Subcutaneous abdominal adipose tissue (tissue), 5 donors: Measurements from ENCODE around the gene QKI.

Source experiments
- H3K27ac ChIP-seq: one replicate; pipeline ENCODE4 v1.7.0; 2013; ENCODE audit warnings: low read depth, mild to moderate bottlenecking, inconsistent platforms, low read length, moderate library complexity
- H3K27me3 ChIP-seq, 5 donors: one replicate each; pipeline ENCODE4 v1.7.0; 2013; ENCODE audit warnings: low read length in 5 of 5, inconsistent platforms in 1 of 5; ENCODE audit not compliant: control insufficient read depth in 5 of 5, insufficient read depth in 4 of 5
- H3K36me3 ChIP-seq, 5 donors: one replicate each; pipeline ENCODE4 v1.7.0; 2013; ENCODE audit warnings: low read length in 5 of 5; ENCODE audit not compliant: control insufficient read depth in 5 of 5, insufficient read depth in 5 of 5
- H3K4me1 ChIP-seq, 5 donors: one replicate each; pipeline ENCODE4 v1.7.0; 2013; ENCODE audit warnings: low read length in 5 of 5, mild to moderate bottlenecking in 3 of 5, moderate library complexity in 1 of 5; ENCODE audit not compliant: control insufficient read depth in 5 of 5, insufficient read depth in 5 of 5
- H3K4me3 ChIP-seq, 5 donors: one replicate each; pipeline ENCODE4 v1.7.0; 2013; ENCODE audit warnings: low read length in 5 of 5, low read depth in 1 of 5
- H3K9ac ChIP-seq, 5 donors: one replicate each; pipeline ENCODE4 v1.7.0; 2013; ENCODE audit warnings: low read length in 5 of 5, mild to moderate bottlenecking in 4 of 5, moderate library complexity in 3 of 5
- H3K9me3 ChIP-seq, 5 donors: one replicate each; pipeline ENCODE4 v1.7.0; 2013; ENCODE audit warnings: low read length in 5 of 5; ENCODE audit not compliant: control insufficient read depth in 5 of 5
- donor health status: healthy.
- donor health status: healthy.
- donor health status: healthy.
- donor health status: healthy.
- donor health status: healthy.

QKI gene

GRCh38 chr6:163389354-163389753, 25.2 kb upstream of the QKI start:
- Histone ChIP-seq H3K9me3 (no peaks in the 10 kb centered on the region), H3K36me3 (no peaks in the 10 kb centered on the region), H3K4me1 (peaks cover 0 to 27% (median 20%) of the 10 kb centered on the region in 5 donors), H3K27me3 (no peaks in the 10 kb centered on the region), H3K9ac (no peak overlapping the region), H3K27ac (no peak overlapping the region), H3K4me3 (no peak overlapping the region)

GRCh38 chr6:163390770-163391169, 23.7 kb upstream of the QKI start:
- H3K4me1 ChIP-seq, result peaks cover 0 to 27% (median 18%) of the 10 kb centered on the region in 5 donors

GRCh38 chr6:163391985-163392384, 22.5 kb upstream of the QKI start:
- Histone ChIP-seq H3K36me3 (no peaks in the 10 kb centered on the region), H3K9me3 (no peaks in the 10 kb centered on the region), H3K4me3 (no peak overlapping the region), H3K27ac (peak overlapping the region; percentile 82), H3K27me3 (no peaks in the 10 kb centered on the region), H3K4me1 (peaks cover 0 to 34% (median 26%) of the 10 kb centered on the region in 5 donors), H3K9ac (peak overlapping the region in 1 of 5 donors; percentile 19)

More at GRCh38 chr6:163390770-163391169, 23.7 kb upstream of the QKI start:
- H3K36me3 ChIP-seq, result no peaks in the 10 kb centered on the region
- H3K9ac ChIP-seq, result no peak overlapping the region
- H3K27me3 ChIP-seq, result no peaks in the 10 kb centered on the region
- no peak overlapping the region for H3K27ac ChIP-seq
- H3K4me3 ChIP-seq, result no peak overlapping the region
- H3K9me3 ChIP-seq, result no peaks in the 10 kb centered on the region

GRCh38 chr6:163392533-163392932, 22.0 kb upstream of the QKI start:
- peak overlapping the region; percentile 83 for H3K27ac ChIP-seq
- no peaks in the 10 kb centered on the region for H3K36me3 ChIP-seq
- H3K27me3 ChIP-seq, result no peaks in the 10 kb centered on the region
- peak overlapping the region in 1 of 5 donors; percentile 19 for H3K9ac ChIP-seq
- peak overlapping the region in 1 of 5 donors; percentile 28 for H3K4me3 ChIP-seq
- H3K9me3 ChIP-seq, result no peaks in the 10 kb centered on the region
- H3K4me1 ChIP-seq, result peaks cover 0 to 40% (median 31%) of the 10 kb centered on the region in 5 donors

- no peak overlapping the region for H3K9ac ChIP-seq
- no peaks in the 10 kb centered on the region for H3K9me3 ChIP-seq
- no peak overlapping the region for H3K4me3 ChIP-seq
- H3K27me3 ChIP-seq, result no peaks in the 10 kb centered on the region
- H3K4me1 ChIP-seq, result peaks cover 0 to 52% (median 41%) of the 10 kb centered on the region in 5 donors
- H3K27ac ChIP-seq, result no peak overlapping the region
- no peaks in the 10 kb centered on the region for H3K36me3 ChIP-seq
These were observed 20.6 kb upstream of the QKI start for GRCh38 chr6:163393923-163394322.

- no peak overlapping the region for H3K9ac ChIP-seq
- H3K4me3 ChIP-seq, result no peak overlapping the region
- H3K27ac ChIP-seq, result peak overlapping the region; percentile 7
- H3K27me3 ChIP-seq, result no peaks in the 10 kb centered on the region
- H3K36me3 ChIP-seq, result no peaks in the 10 kb centered on the region
- H3K9me3 ChIP-seq, result no peaks in the 10 kb centered on the region
- peaks cover 0 to 60% (median 48%) of the 10 kb centered on the region in 5 donors for H3K4me1 ChIP-seq
These were observed 19.9 kb upstream of the QKI start for GRCh38 chr6:163394659-163395058.

- Histone ChIP-seq H3K4me3 (no peak overlapping the region), H3K27ac (peak overlapping the region; percentile 7), H3K4me1 (peaks cover 0 to 66% (median 53%) of the 10 kb centered on the region in 5 donors), H3K9ac (peak overlapping the region in 1 of 5 donors; percentile 32), H3K36me3 (no peaks in the 10 kb centered on the region), H3K9me3 (no peaks in the 10 kb centered on the region), H3K27me3 (no peaks in the 10 kb centered on the region)
These were observed 19.2 kb upstream of the QKI start for GRCh38 chr6:163395122-163395830.

- Histone ChIP-seq H3K4me1 (peaks cover 0 to 71% (median 54%) of the 10 kb centered on the region in 5 donors), H3K36me3 (no peaks in the 10 kb centered on the region), H3K27me3 (no peaks in the 10 kb centered on the region), H3K27ac (peak overlapping the region; percentile 74), H3K4me3 (no peak overlapping the region), H3K9me3 (no peaks in the 10 kb centered on the region), H3K9ac (peak overlapping the region in 1 of 5 donors; percentile 32)
These were observed 18.7 kb upstream of the QKI start for GRCh38 chr6:163395831-163396185.

GRCh38 chr6:163397326-163397725, 17.2 kb upstream of the QKI start:
- peak overlapping the region; percentile 74 for H3K27ac ChIP-seq
- H3K9ac ChIP-seq, result peak overlapping the region in 3 of 5 donors; percentile 22 to 53 (median 43)

GRCh38 chr6:163398115-163398514, 16.4 kb upstream of the QKI start:
- Histone ChIP-seq H3K27ac (peak overlapping the region; percentile 74), H3K9me3 (no peaks in the 10 kb centered on the region), H3K36me3 (no peaks in the 10 kb centered on the region), H3K9ac (peak overlapping the region in 1 of 5 donors; percentile 1), H3K4me1 (peaks cover 0 to 56% (median 42%) of the 10 kb centered on the region in 5 donors), H3K4me3 (no peak overlapping the region), H3K27me3 (no peaks in the 10 kb centered on the region)

More at GRCh38 chr6:163397326-163397725, 17.2 kb upstream of the QKI start:
- Histone ChIP-seq H3K4me1 (peaks cover 0 to 64% (median 48%) of the 10 kb centered on the region in 5 donors), H3K36me3 (no peaks in the 10 kb centered on the region), H3K4me3 (peak overlapping the region in 4 of 5 donors; percentile 61 to 80 (median 70)), H3K9me3 (no peaks in the 10 kb centered on the region), H3K27me3 (no peaks in the 10 kb centered on the region)
